ENCODE data around the gene ZP2.

ZP2 gene

GRCh38 chr16:21217121-21217520, 5.7 kb upstream of the ZP2 start:
- TF ChIP-seq, protein P1, sequence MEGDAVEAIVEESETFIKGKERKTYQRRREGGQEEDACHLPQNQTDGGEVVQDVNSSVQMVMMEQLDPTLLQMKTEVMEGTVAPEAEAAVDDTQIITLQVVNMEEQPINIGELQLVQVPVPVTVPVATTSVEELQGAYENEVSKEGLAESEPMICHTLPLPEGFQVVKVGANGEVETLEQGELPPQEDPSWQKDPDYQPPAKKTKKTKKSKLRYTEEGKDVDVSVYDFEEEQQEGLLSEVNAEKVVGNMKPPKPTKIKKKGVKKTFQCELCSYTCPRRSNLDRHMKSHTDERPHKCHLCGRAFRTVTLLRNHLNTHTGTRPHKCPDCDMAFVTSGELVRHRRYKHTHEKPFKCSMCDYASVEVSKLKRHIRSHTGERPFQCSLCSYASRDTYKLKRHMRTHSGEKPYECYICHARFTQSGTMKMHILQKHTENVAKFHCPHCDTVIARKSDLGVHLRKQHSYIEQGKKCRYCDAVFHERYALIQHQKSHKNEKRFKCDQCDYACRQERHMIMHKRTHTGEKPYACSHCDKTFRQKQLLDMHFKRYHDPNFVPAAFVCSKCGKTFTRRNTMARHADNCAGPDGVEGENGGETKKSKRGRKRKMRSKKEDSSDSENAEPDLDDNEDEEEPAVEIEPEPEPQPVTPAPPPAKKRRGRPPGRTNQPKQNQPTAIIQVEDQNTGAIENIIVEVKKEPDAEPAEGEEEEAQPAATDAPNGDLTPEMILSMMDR (IDR thresholded peaks at IDR 0.05; ENCODE audit: insufficient read depth, low read depth, low read length, missing control alignments) = no peak
- no peak for DNase-seq (ENCODE audit: low read depth)
- no peak overlapping the region for H3K4me3 ChIP-seq (ENCODE audit: low read length)

DNA sequence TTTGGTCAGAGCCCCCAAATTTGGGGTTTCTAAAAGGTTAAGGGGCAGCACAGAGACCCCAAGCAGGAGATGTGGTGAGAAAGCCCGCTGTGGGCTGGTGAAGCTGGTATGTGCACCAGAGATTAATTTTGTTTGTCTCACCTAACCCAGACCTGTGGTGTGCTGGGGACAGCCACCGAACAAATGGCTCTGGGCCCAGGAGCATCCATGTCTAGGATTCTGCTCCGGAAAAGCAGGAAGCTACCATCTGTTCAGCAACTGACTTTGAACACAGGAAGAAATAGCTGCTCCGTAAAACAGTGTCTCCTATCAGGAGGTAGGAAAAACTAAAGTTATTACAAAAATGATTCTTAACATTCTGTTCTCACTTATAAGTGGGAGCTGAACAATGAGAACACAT, 2.7 kb upstream of the ZP2 start:
- DNase-seq (ENCODE audit: low read depth) = no peak
- TF ChIP-seq, protein P1 (IDR thresholded peaks at IDR 0.05; ENCODE audit: insufficient read depth, low read depth, low read length, missing control alignments) = no peak
- H3K4me3 ChIP-seq (ENCODE audit: low read length) = no peak overlapping the region

- DNase-seq (ENCODE audit: low read depth) = no peak
- TF ChIP-seq, protein P1 (IDR thresholded peaks at IDR 0.05; ENCODE audit: insufficient read depth, low read depth, low read length, missing control alignments) = no peak
- H3K4me3 ChIP-seq (ENCODE audit: low read length) = no peak overlapping the region
Observed at GRCh38 chr16:21208446-21209230, 2.7 kb downstream of the ZP2 start.

GRCh38 chr16:21206550-21206949, 4.8 kb downstream of the ZP2 start:
- no peak for DNase-seq (ENCODE audit: low read depth)
- no peak overlapping the region for H3K4me3 ChIP-seq (ENCODE audit: low read length)
- TF ChIP-seq, protein P1 (IDR thresholded peaks at IDR 0.05; ENCODE audit: insufficient read depth, low read depth, low read length, missing control alignments) = no peak

- TF ChIP-seq, protein P1 (IDR thresholded peaks at IDR 0.05; ENCODE audit: insufficient read depth, low read depth, low read length, missing control alignments) = no peak
- H3K4me3 ChIP-seq (ENCODE audit: low read length) = no peak overlapping the region
- no peak for DNase-seq (ENCODE audit: low read depth)
Observed at GRCh38 chr16:21205303-21205702, 6.1 kb downstream of the ZP2 start.

DNA sequence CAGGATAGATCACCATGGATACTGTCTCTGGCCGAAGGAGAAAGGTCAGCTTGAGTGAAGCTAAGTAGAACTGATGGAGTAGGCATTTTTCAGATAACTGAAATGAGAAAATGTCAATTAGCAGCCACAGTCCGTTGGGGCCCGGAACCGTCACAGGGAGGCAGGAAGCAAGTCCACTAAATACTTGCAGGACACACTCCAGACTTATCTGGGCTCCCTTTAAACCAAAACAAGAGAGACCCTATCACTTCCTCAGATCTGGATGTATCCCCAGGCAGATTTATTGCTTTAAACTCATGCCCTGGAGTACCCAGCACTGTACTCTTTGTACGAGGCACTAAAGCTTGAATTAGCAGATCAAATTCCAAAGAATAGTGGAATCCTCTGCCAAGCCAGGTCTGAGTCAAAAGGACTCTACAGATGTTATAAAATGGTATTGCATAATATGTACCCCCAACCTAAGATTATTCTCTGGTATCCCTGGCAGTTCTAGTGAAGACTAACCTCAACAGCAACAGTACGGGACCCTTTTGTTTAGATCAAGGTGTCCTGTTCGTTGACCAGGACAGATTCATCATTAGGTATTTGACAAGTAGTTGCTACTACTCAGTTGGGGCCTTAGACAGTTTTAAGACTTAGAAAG, 8.1 kb downstream of the ZP2 start:
- no peak overlapping the region for H3K4me3 ChIP-seq (ENCODE audit: low read length)
- DNase-seq (ENCODE audit: low read depth) = no peak
- TF ChIP-seq, protein P1 (IDR thresholded peaks at IDR 0.05; ENCODE audit: insufficient read depth, low read depth, low read length, missing control alignments) = no peak
